Jurkat, Clone E6-1 (cell line): ENCODE data around the gene RPGRIP1L.

Experiments used
- DNase-seq: peaks from one replicate; pipeline ENCODE4 v3.0.0-alpha.2; 2011; ENCODE audit warnings: low read depth, low spot score
- H3K4me3 ChIP-seq: 2 replicates; pipeline ENCODE4 v1.5.1; 2011; ENCODE audit warnings: mild to moderate bottlenecking, low read length, control low read depth, moderate library complexity

RPGRIP1L gene

DNA sequence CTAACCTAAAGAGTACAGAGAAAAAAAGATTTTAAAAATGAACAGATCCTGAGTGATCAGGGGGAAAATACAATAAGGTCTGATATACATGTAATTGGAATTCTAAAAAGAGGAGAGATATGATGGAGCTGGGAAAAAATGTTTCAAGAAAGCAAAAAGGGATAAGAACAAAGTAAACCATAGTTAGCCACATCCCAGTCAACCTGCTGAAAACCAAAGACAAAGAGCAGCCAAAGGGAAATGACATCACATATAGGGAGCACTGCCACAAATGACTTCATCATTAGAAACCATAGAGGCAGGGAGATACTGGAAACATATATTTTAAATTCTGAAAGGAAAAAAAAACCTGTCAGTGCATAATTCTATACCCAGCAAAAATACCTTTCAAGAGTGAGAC is 131.9 kb downstream of the RPGRIP1L start:
- DNase-seq, result no peak

DNA sequence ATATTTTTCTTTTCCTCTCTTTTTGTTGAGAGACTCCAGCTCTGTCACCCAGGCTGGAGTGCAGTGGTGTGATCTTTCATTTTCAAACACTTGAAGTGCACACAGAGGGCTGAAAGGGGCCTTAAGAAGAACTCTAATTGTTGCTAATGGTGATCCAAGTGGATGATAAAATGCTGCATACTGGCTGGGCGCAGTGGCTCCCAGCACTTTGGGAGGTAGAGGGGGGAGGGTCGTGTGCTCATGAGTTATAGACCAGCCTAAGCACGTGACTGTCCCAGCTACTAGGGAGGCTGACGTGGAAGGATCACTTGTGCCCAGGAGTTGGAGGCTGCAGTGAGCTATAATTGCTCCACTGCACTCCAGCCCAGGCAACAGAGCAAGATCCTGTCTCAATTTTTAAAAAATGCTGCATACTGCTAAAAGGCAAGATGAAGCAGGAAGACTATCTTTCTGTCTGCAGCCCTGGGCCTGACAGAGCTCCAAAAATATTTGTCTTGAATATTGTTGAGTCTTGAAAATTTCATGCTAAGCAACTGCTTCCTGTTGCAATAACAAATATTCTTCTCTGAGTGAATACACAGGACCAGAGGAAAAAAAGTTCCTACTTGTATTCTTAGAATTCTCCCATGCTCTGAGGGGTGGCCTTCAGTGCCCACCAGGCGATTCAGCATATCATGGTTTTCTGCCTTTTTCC is 137.0 kb downstream of the RPGRIP1L start:
- no peak for DNase-seq
- no peak overlapping the region for H3K4me3 ChIP-seq

More for the DNA sequence above, 131.9 kb downstream of the RPGRIP1L start:
- no peak overlapping the region for H3K4me3 ChIP-seq

DNA sequence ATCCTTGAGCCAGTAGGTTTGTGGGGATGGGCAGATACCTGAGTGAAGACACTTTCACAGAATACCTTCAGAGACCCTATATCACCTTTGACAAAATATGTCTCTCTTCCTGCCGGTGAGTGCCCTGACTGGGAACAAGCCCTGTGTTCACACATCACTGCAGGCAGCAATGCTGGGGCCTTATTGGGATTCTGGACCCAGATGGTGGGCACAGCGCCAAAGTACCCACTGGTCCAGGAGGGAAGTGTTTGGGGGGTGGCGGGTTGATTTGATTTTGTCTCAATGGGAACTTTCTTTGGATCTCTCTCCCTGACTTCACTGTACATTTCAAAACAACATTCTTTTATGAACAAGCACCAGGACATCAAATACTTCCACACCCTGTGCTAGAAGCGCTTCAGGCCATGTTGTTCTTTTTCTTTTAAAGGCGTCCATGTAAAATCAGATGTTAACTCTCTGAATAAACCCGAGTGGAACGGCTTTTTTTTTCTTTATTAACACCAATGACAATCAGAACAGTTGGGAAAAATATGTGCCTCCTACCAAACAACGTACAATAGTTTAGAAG is 138.3 kb downstream of the RPGRIP1L start:
- no peak for DNase-seq
- no peak overlapping the region for H3K4me3 ChIP-seq

DNA sequence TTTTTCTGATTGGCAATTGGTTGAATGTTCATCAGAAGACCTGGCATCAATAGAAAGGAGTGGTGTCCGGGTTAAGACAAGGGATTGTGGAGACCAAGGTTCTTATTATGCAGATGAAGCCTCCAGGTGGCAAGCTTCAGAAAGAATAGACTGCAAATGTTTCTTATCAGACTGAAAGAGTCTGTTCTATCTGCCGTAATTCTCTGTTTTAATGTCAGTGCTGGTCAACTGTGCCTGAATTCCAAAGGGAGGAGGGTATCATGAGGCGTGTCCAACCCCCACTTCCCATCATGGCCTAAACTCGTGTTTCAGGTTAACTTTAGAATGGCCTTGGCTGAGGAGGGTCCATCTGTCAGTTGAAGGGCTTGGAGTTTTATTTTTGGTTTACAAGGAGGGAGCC is 140.2 kb downstream of the RPGRIP1L start:
- no peak for DNase-seq
- H3K4me3 ChIP-seq, result no peak overlapping the region

DNA sequence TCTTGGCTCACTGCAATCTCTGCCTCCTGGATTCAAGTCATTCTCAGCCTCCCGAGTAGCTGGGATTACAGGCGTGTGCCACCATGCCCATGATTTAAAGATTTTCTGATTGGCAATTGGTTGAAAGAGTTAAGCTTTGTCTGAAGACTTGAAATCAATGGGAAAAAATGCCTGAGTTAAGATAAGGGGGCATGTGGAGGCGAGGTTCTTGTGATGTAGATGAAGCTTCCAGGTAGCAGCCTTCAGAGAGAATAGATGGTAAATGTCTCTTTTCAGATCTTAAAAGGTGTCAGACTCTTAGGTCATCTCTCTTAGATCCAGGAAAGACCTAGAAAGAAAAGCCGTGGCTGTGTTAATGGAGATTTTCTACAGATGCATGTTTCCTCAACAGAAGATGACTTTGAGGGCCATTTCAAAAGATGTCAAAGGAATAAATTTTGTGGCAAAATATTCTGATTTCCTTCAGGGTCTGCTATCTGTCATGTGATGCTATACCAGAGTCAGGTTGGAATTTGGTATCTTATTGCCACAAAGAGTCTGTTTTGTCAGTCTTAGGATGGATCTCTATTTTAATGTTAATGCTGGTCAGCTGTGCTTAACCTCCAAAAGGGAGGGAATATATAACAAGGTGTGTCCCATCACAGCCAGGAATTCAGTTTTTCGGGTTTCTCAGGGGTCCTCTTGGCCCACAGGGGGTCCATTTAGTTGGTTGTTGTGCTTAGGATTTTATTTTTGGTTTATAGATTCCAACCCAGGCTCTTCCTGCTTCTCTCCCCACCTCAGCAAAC is 142.4 kb downstream of the RPGRIP1L start:
- H3K4me3 ChIP-seq, result no peak overlapping the region
- DNase-seq, result no peak

DNA sequence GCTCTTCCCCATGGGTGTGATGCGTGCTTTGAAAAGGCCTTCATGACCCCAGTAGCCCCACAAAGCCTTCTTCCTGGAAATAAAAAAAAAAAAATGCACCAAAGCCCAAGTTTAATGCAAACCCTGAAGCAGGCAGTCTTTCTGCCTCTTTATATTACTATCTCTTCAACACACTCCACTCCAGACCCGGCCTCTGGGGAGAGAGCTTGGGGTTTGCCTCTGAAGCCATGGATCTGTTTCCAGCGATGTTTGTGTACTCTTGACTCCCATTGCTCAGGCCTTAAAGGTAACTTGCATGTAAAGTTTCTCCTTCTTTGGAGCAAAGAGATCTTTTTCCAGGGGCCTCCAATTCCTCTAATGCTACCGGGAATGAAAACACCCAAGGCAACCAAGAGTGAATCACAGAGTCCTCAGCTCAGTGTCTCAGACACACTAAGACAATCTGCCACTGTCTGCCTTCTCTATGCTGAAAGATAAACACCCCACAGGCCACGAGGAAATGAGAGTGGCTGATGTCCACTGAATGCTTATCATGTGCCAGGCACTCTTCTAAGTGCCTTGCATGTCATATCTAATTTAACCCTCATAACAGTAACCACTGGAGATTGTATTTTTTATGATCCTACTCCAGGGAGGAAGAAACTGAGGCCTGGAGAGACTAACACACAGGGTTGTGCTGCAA is 144.2 kb downstream of the RPGRIP1L start:
- no peak for DNase-seq
- H3K4me3 ChIP-seq, result no peak overlapping the region

DNA sequence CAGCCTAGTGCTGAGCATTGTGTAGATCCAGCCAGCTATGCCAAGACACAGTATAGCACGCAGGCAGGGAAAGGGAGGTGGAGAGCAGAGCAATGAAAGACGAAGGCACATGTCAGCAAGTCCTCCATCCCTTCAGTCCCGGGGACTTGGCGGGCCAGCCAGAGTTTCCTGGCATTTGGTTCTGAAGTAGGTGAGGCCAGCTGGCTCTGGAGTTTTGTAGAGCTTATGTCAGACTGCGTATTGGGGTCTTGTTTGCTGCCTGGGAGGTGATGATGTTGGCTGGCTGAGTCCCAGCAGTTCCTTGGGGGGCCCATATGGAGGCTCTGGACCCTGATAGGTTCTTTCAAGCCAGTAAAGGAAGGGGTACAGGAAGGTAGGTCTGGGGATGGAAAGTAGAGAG is 144.9 kb downstream of the RPGRIP1L start:
- H3K4me3 ChIP-seq, result no peak overlapping the region
- DNase-seq, result no peak

DNA sequence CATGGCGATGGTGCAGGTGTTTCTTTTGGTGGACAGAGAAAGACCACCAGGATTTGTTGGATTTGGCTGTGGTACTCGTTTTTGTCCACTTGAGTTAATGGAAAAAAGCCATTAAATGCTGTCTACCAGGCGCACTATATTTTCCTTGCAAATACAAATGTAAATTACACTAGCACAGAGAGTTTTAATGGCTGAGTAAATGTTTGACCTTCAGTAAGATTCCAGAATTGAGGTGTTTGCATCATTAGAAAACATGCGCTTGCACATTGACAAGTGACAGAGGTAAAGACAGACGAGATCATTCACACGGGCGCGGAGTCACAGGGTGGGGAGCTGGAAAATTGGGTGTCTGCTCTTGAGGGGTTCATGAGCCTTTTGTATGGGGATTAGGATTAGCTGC is 147.1 kb downstream of the RPGRIP1L start:
- H3K4me3 ChIP-seq, result no peak overlapping the region
- no peak for DNase-seq

DNA sequence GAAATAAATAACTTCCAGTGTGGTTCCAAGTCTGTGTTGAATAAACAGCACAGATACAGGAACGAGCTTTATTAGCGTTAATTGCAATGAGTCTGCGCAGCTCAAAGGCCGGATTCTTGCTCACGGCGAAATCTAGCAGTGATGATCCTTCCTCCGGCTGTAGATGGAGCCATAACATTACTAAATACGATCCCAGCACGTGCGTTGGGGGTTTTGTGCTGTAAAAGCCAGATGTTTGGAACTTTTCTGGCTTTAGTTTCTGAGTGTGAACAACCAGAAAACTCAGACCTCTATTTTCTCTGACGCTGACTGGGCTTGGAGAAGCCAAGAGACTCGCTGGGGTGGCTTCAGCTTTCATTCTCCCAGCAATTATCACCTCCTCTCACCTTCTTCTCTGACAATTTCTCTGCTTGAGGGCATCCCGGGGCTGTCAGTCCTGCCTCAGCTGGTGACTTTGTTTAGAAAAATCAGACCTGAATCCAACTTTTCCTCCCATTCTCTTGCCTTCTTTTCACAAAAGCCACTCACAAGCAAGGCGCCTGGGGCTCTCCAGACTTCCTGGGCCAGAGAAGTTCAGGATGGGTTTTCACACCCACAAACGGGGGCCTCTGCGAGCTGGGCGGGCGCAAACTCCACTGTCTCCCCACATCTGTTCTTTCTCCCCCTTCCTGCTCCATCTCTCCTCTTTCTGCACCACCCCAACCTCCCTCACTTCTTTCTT is 153.5 kb downstream of the RPGRIP1L start:
- DNase-seq, result peak; percentile 71
- no peak overlapping the region for H3K4me3 ChIP-seq
